ENCODE measurements around the gene ENTHD1.

Gene ENTHD1

GRCh38 chr22:39707816-39708215, 185.7 kb downstream of the ENTHD1 start:
- no peak for TF ChIP-seq EZH2 (optimal IDR thresholded peaks at IDR 0.05; ENCODE audit: low read depth, low read length)
- no peak for TF ChIP-seq EZH2phosphoT487 (IDR thresholded peaks at IDR 0.05; ENCODE audit: low read length)
- TF ChIP-seq CTCF (IDR thresholded peaks at IDR 0.05; ENCODE audit: low read length), result no peak
- H3F3A ChIP-seq (ENCODE audit: insufficient read depth, low read length), result no peaks in the 10 kb centered on the region
- H3K4me2 ChIP-seq (ENCODE audit: low read depth, low read length), result no peak overlapping the region
- H4K20me1 ChIP-seq (ENCODE audit: insufficient read depth, low read length), result no peaks in the 10 kb centered on the region
- no peaks in the 10 kb centered on the region for H3K9me3 ChIP-seq (replicated peaks; ENCODE audit: insufficient read depth, low read length)
- H3K4me1 ChIP-seq (ENCODE audit: low read length), result no peaks in the 10 kb centered on the region
- no peak overlapping the region for H2AFZ ChIP-seq (ENCODE audit: low read length)
- H3K79me2 ChIP-seq (ENCODE audit: low read length), result no peaks in the 10 kb centered on the region
- no peak for DNase-seq
- H3K27ac ChIP-seq (ENCODE audit: low read length), result no peak overlapping the region
- no peaks in the 10 kb centered on the region for H3K9me2 ChIP-seq (replicated peaks; ENCODE audit: insufficient read depth, low read length)
- H3K4me3 ChIP-seq (ENCODE audit: low read length), result no peak overlapping the region
- H3K9ac ChIP-seq (ENCODE audit: low read length), result no peak overlapping the region
- H3K36me3 ChIP-seq (replicated peaks; ENCODE audit: insufficient read depth, low read length), result no peaks in the 10 kb centered on the region
- H3K27me3 ChIP-seq (replicated peaks; ENCODE audit: insufficient read depth, low read length), result peaks cover 68% of the 10 kb centered on the region

GRCh38 chr22:39707351-39707750, 186.2 kb downstream of the ENTHD1 start:
- Histone ChIP-seq H3K79me2 (ENCODE audit: low read length) (no peaks in the 10 kb centered on the region), H3K36me3 (replicated peaks; ENCODE audit: insufficient read depth, low read length) (no peaks in the 10 kb centered on the region), H2AFZ (ENCODE audit: low read length) (no peak overlapping the region), H3K9me2 (replicated peaks; ENCODE audit: insufficient read depth, low read length) (no peaks in the 10 kb centered on the region), H3K4me3 (ENCODE audit: low read length) (no peak overlapping the region), H3F3A (ENCODE audit: insufficient read depth, low read length) (no peaks in the 10 kb centered on the region), H3K9me3 (replicated peaks; ENCODE audit: insufficient read depth, low read length) (no peaks in the 10 kb centered on the region), H3K27me3 (replicated peaks; ENCODE audit: insufficient read depth, low read length) (peaks cover 73% of the 10 kb centered on the region), H3K27ac (ENCODE audit: low read length) (no peak overlapping the region), H3K9ac (ENCODE audit: low read length) (no peak overlapping the region), H3K4me2 (ENCODE audit: low read depth, low read length) (no peak overlapping the region), H4K20me1 (ENCODE audit: insufficient read depth, low read length) (no peaks in the 10 kb centered on the region), H3K4me1 (ENCODE audit: low read length) (no peaks in the 10 kb centered on the region)
- no peak for TF ChIP-seq EZH2 (optimal IDR thresholded peaks at IDR 0.05; ENCODE audit: low read depth, low read length)
- no peak for TF ChIP-seq EZH2phosphoT487 (IDR thresholded peaks at IDR 0.05; ENCODE audit: low read length)
- no peak for TF ChIP-seq CTCF (IDR thresholded peaks at IDR 0.05; ENCODE audit: low read length)
- DNase-seq, result no peak

DNA sequence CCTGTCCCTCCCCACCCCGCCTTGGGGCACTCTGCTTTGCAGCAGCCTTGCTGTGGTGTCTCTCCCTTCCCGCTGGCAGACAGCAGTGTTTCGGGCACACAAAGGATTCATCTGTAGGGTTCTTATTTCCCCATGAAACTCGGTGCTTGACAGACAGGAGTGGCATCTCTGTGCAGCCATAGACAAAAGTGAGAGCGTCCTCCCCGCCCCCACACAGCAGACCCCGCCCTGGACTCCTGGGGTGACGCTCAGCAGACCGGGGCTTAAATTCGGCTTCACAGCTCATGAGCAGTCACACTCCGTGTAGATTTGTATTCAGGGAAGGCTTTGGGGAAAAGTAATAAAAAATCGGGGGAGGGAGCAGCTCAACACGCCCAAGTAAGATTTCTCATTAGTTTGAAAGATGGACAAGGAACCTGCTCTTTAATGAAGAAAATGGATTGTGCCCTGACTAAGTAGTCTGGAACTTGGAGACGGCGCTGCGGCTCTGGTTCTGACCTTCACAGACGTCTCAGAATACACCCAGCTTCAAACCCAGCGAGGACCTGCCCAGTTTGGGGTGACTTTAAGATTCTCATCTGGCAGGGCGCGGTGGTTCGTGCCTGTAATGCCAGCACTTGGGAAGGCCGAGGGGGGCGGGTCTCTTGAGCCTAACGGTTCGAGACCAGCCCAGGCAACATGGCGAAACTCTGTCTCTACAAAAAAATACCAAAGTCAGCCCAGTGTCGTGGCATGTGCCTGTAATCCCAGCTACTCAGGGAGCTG, 187.0 kb downstream of the ENTHD1 start:
- H3K27ac ChIP-seq (ENCODE audit: low read length), result no peak overlapping the region
- no peaks in the 10 kb centered on the region for H3K79me2 ChIP-seq (ENCODE audit: low read length)
- no peak overlapping the region for H3K9ac ChIP-seq (ENCODE audit: low read length)
- H3K4me3 ChIP-seq (ENCODE audit: low read length), result no peak overlapping the region
- no peaks in the 10 kb centered on the region for H3F3A ChIP-seq (ENCODE audit: insufficient read depth, low read length)
- H3K36me3 ChIP-seq (replicated peaks; ENCODE audit: insufficient read depth, low read length), result no peaks in the 10 kb centered on the region
- H3K4me2 ChIP-seq (ENCODE audit: low read depth, low read length), result no peak overlapping the region
- H3K9me2 ChIP-seq (replicated peaks; ENCODE audit: insufficient read depth, low read length), result no peaks in the 10 kb centered on the region
- H4K20me1 ChIP-seq (ENCODE audit: insufficient read depth, low read length), result no peaks in the 10 kb centered on the region
- TF ChIP-seq EZH2phosphoT487 (IDR thresholded peaks at IDR 0.05; ENCODE audit: low read length) (no peak), EZH2 (optimal IDR thresholded peaks at IDR 0.05; ENCODE audit: low read depth, low read length) (no peak), CTCF (IDR thresholded peaks at IDR 0.05; ENCODE audit: low read length) (no peak)
- no peak overlapping the region for H2AFZ ChIP-seq (ENCODE audit: low read length)
- H3K9me3 ChIP-seq (replicated peaks; ENCODE audit: insufficient read depth, low read length), result no peaks in the 10 kb centered on the region
- no peaks in the 10 kb centered on the region for H3K4me1 ChIP-seq (ENCODE audit: low read length)
- H3K27me3 ChIP-seq (replicated peaks; ENCODE audit: insufficient read depth, low read length), result peaks cover 81% of the 10 kb centered on the region
- no peak for DNase-seq
